NCI-H146 (cell line): ENCODE results near the gene RHAG.
"Not testable (repeated sequence)": the region's sequence is repeated elsewhere in the genome, so short reads cannot be mapped to it uniquely, and the experiment has no call there.

Experiments
- DNase-seq: peaks from one replicate; lab custom pipeline; 2025; lab: John Stamatoyannopoulos, UW

The RHAG gene

DNA sequence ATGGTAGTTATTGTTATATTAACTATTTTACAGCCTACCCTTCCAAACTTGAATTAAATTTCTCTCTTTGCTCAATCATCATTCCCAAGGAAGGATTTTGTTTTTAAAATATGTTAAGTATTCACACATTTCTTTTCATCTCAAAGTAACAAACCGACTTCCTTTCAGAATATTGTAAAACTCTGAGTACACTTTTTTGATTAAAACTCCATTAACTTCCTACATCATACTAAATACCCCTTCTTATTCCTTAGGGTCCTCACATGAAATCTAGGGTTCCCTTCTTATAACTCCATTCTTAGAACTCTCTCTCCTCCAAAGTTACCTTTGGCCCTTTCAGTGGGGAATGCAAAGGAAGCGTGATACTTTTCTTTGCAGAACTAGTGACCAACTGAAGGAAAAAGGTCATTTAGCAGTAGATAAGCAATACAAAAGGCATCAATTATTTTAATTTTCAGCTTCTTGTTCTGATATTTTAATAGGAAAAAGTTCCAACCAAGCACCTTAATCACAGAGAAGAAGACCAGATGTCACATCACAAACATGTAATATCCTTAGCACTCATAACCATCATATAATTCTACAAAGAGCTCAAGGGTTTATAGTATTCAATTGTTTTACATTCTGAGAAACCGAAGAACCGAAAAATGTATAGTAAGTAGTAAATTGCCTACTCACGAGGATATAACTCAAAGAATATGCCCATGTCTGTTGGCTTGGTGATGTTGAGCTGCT, 494 bp downstream of the RHAG start:
- no peak for DNase-seq

- no peak for DNase-seq
Measured at GRCh38 chr6:49635480-49635879, 1.2 kb downstream of the RHAG start.

DNA sequence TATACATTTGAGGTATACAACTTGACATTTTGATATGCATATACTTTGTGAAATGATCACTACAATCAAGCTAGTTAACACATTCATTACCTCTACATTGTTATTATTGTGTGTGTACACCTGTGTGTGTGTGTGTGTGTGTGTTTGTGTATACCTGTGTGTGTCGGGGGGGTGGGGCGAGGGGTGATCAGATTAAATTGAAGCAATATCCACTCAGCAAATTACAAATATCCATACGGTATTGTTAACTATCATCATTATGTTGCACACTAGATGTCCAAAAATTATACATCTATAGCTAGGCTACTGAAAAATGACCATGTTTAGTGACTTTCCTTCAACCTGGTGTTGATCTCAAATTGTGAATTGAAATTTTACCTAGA, 1.8 kb downstream of the RHAG start:
- DNase-seq, result no peak

- DNase-seq, result no peak
Measured at GRCh38 chr6:49634092-49634835, 2.4 kb downstream of the RHAG start.

DNA sequence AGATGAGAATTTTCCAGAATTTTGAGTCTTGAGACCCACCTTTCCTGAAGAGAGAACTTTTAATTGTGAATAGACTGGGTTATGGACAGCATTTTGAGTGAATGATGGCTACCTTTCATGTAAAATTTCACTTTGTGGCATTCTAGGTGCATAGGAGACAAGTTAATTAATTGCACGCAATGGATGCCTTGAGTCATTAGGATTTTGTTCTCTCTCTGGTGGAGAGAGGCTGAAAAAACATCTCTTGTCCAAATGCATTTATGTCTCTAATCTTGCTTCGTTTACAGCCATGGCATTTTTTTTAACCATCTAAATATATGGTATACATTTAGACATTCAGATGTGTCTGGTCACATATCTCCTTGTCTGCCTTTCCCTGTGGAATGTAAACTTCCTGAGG, 3.1 kb downstream of the RHAG start:
- DNase-seq, result no peak

DNA sequence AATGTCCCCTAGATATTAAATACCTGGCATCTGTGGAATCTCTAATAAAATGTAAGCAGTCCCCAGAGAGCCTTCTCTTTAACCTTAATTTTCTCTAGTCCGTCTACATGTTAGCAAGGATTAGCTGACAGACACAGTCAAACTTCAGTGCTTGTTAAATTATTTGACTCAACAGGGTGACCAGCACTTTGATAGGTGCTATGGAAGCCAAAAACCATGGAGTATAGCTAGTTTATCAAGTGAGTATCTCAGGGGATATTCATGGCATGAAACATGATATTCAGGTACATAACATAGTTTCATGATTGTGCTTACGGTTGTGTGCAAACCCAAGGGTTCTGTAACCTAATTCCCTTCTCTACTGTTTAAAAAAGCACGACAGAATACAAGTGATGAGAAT, 3.9 kb downstream of the RHAG start:
- DNase-seq, result no peak

DNA sequence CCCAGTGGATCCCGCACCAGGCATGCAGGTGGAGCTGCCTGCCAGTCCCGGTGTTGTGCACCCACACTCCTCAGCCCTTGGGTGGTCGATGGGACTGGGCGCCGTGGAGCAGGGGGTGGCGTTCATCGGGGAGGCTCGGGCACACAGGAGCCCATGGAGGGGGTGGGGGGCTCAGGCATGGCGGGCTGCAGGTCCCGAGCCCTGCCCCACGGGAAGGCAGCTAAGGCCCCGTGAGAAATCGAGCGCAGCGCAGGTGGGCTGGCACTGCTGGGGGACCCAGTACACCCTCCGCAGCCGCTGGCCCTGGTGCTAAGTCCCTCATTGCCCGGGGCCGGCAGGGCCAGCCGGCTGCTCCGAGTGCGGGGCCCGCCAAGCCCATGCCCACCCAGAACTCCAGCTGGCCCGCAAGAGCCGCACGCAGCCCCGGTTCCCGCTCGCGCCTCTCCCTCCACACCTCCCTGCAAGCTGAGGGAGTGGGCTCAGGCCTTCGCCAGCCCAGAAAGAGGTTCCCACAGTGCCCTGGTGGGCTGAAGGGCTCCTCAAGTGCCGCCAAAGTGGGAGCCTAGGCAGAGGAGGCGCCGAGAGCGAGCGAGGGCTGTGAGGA, 7.1 kb downstream of the RHAG start:
- not testable (repeated sequence) for DNase-seq

DNA sequence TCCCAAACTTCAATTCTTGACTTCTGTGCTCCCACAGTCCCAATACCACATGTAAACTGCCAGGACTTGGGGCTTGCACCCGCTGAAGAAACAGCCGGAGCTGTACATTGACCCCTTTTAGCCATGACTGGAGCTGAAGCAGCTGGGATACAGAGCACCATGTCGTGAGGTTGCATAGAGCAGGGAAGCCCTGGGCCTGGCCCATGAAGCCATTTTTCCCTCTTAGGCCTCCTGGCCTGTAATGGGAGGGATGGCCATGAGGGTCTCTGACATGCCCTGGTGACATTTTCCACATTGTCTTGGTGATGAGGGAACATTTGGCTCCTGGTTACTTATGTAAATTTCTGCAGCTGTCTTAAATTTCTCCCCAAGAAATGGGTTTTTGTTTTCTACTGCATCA, 9.8 kb downstream of the RHAG start:
- no peak for DNase-seq

GRCh38 chr6:49618257-49618656, 18.4 kb downstream of the RHAG start:
- no peak for DNase-seq

- DNase-seq, result not testable (repeated sequence)
Measured at GRCh38 chr6:49614144-49614543, 22.5 kb downstream of the RHAG start.

DNA sequence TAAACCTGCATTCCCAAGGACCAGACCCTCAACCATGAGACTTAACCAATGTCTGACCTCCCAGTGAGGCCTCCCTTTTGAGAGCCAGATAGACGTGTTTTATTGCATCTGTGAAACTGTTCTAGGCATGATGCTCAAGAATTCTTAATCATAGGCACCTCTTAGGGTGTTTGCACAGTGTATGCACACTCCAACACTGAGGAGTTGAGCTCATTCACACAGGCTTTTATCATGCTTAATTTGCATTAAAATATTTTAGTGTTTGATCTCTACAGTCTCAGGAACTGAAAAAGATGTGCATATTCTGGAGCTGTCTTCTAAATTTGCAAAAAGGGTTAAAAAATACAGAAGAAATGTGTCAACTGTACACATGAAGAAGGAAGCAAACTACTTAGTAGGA, 27.4 kb downstream of the RHAG start:
- no peak for DNase-seq

DNA sequence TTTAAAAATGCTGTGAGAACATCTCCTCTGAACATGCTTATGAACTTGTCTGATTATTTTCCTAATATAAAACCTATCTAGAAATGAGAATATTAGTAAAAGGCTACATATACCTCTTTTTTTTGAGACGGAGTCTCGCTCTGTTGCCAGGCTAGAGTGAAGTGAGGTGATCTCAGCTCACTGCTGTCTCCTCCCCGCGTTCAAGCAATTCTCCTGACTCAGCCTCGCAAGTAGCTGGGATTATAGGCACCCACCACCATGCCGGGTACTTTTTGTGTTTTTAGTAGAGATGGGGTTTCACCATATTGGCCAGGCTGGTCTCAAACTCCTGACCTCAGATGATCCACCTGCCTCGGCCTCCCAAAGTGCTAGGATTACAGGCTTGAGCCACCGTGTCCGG, 28.4 kb downstream of the RHAG start:
- DNase-seq, result not testable (repeated sequence)

GRCh38 chr6:49607391-49607982, 29.2 kb downstream of the RHAG start:
- DNase-seq, result no peak

GRCh38 chr6:49606721-49607390, 29.8 kb downstream of the RHAG start:
- DNase-seq, result peak; percentile 85

DNA sequence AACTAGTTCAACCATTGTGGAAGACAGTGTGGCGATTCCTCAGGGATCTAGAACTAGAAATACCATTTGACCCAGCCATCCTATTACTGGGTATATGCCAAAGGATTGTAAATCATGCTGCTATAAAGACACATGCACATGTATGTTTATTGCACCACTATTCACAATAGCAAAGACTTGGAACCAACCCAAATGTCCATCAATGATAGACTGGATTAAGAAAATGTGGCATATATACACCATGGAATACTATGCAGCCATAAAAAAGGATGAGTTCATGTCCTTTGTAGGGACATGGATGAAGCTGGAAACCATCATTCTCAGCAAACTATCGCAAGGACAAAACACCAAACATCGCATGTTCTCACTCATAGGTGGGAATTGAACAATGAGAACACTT, 32.6 kb downstream of the RHAG start:
- DNase-seq, result not testable (repeated sequence)

GRCh38 chr6:49587262-49587661, 49.4 kb downstream of the RHAG start:
- DNase-seq, result not testable (repeated sequence)

DNA sequence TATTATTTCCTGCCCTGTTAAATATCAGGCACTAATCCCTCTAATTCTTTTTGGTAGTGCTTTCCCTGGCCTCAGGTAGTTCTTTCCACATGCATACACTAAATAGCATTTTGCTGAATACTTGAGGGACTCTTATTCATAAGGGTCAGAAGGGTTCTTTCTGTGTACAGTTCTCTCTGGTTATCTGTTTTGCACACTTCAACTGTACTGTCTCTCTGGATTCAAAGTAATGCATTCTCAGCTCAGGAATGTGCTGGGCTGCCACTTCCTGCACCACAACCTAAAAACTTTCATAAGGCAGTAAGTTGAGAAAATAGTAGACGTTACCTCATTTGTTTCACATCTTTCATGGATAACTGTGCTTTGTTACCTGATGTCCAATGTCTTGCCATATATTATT, 54.1 kb downstream of the RHAG start:
- no peak for DNase-seq

DNA sequence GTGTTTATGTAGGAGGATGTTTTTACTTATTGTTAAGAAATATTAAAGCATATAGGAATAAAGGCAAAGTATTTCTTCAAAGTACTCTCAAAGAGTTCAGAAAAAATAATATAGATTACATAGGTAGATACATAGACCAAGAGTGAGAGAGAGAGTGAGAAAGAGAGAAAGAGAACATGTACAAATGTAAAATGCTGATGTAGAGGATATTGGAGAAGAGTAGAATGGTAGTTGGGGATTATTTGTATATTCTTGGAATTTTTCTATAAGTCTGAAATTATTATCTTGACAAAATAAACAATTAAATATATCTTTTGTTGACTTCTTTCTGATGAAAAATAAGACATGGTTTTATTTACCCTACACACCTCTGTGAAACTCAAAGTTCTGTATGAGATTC, 57.0 kb downstream of the RHAG start:
- no peak for DNase-seq

DNA sequence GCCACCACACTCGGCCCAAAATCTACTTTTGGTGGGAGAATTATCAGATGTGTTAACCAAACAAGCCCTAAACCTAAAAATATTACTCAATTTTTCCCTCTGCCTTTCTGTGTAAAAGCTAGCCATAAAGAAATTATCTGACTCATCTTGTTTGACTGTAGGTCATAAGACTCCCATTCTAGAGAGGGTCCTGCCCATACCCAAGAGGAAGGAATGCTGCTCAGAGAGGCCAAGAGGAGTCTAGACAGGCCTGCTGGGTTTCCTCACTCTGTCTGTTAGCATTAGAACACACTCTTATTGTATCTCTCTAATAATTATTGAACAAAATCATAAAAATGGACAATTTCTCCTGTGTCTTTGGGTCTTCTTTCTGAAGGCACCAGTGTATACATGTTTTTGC, 60.0 kb downstream of the RHAG start:
- DNase-seq, result no peak

DNA sequence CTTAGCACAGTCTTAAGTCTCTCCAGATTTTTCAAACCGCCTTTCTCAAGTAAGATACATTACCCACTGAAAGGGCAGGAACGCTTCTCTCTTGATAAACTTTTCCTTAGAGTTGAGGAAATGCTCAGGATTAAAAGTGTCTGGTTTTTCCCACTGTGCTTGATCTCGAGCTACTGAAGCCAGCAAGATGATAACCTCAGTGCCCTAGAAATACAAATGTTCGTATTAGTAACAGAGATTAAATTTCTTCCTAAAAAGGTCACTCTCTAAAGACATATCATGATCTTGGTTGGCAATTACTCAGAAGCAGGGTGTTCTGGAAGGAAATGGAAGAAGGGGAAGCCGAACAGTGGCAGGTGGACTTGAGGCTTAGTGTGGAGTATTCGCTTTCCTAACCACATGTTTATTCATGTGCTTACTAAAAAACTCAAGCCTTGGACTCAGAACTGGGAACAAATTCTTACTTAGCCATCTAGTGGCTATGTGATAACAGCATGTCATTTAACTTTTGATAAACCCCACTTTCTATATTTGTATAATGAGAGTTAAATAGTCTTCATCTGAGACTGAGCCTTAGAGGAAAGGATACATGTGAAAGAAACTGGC, 66.1 kb downstream of the RHAG start:
- DNase-seq, result no peak

DNA sequence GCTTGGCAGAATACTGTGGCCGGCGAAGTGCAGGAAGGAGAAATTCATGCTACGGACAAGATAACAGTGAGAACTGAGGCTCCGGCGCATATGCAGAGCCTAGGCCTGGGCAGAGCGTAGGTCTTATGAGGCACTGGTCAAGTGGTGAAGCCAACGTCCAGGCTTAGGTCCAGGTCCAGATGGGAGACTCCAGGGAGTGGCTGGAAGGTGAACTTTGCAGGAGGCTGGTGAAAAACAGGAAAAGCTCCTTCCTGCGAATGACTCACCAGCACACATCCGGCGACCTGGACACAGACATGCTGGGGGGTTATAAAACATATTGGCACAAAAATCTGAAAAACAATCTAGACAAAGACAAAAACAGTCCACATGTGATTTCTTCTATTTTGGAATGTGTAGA, 70.8 kb downstream of the RHAG start:
- no peak for DNase-seq

GRCh38 chr6:49565261-49565660, 71.4 kb downstream of the RHAG start:
- DNase-seq, result no peak
